OCI-LY1 (cell line): ENCODE data around the gene FGF5.

ENCODE experiments used
- H2AFZ ChIP-seq: fragments of 200-600 bp; sonication (generic), shearing (Covaris generic); 2 replicates; pipeline ENCODE4 v1.6.0; 2014; ENCODE audit warnings: antibody characterized with exemption, mild to moderate bottlenecking, low read length
- H3F3A ChIP-seq: fragments of 200-600 bp; sonication (generic), shearing (Covaris generic); 2 replicates; pipeline ENCODE4 v1.6.0; 2014; ENCODE audit warnings: mild to moderate bottlenecking, antibody characterized with exemption, low read length, moderate library complexity; ENCODE audit not compliant: insufficient read depth
- H3K27ac ChIP-seq: fragments of 200-600 bp; sonication (generic); 2 replicates; pipeline ENCODE4 v1.5.1; 2014; ENCODE audit warnings: low read length, mixed run types, mild to moderate bottlenecking, low read depth; ENCODE audit not compliant: poor library complexity, severe bottlenecking
- H3K27me3 ChIP-seq: fragments of 200-600 bp; sonication (generic); 2 replicates; pipeline ENCODE4 v1.6.0; 2014; ENCODE audit warnings: antibody characterized with exemption, mild to moderate bottlenecking, low read length, moderate library complexity; ENCODE audit not compliant: insufficient read depth
- H3K36me3 ChIP-seq: fragments of 200-600 bp; sonication (generic); 2 replicates; pipeline ENCODE4 v1.6.1; 2014; ENCODE audit warnings: mild to moderate bottlenecking, antibody characterized with exemption, low read length, moderate library complexity, mixed read lengths; ENCODE audit not compliant: insufficient read depth
- H3K4me1 ChIP-seq: fragments of 200-600 bp; sonication (generic); 2 replicates; pipeline ENCODE4 v1.5.1; 2014; ENCODE audit warnings: mild to moderate bottlenecking, low read length, moderate library complexity; ENCODE audit not compliant: insufficient read depth, severe bottlenecking
- H3K4me2 ChIP-seq: fragments of 200-600 bp; sonication (generic), shearing (Covaris generic); 2 replicates; pipeline ENCODE4 v1.6.1; 2014; ENCODE audit warnings: low read length
- H3K4me3 ChIP-seq: fragments of 200-600 bp; sonication (generic); 2 replicates; pipeline ENCODE4 v1.5.1; 2014; ENCODE audit warnings: low read length, low read depth, mild to moderate bottlenecking, mixed read lengths; ENCODE audit not compliant: poor library complexity, severe bottlenecking
- H3K79me2 ChIP-seq: fragments of 200-600 bp; shearing (Covaris generic); 2 replicates; pipeline ENCODE4 v1.6.1; 2016; ENCODE audit warnings: mixed run types, low read length, mixed read lengths; ENCODE audit not compliant: insufficient read depth
- H3K9ac ChIP-seq: fragments of 200-600 bp; sonication (generic), shearing (Covaris generic); 2 replicates; pipeline ENCODE4 v1.6.1; 2014; ENCODE audit warnings: mild to moderate bottlenecking, low read length, mixed read lengths
- H3K9me2 ChIP-seq: fragments of 200-600 bp; sonication (generic), shearing (Covaris generic); 2 replicates; pipeline ENCODE4 v1.6.1; 2014; ENCODE audit warnings: low read depth, mild to moderate bottlenecking, low read length, mixed read lengths
- H3K9me3 ChIP-seq: fragments of 200-600 bp; shearing (Covaris generic); 2 replicates; pipeline ENCODE4 v1.6.1; 2014; ENCODE audit warnings: low read length, mixed read lengths
- H4K20me1 ChIP-seq: fragments of 200-600 bp; sonication (generic), shearing (Covaris generic); 2 replicates; pipeline ENCODE4 v1.6.0; 2016; ENCODE audit warnings: mild to moderate bottlenecking, low read length; ENCODE audit not compliant: insufficient read depth
- CTCF ChIP-seq: fragments of 200-600 bp; sonication (generic), shearing (Covaris generic); IDR thresholded peaks from 2 replicates; pipeline ENCODE4 v1.5.1; 2017; ENCODE audit warnings: mild to moderate bottlenecking, antibody characterized with exemption, low read length, moderate library complexity, mixed read lengths
- EZH2 ChIP-seq: fragments of 200-600 bp; sonication (generic), shearing (Covaris generic); IDR thresholded peaks from 2 replicates; pipeline ENCODE4 v1.8.0; 2017; ENCODE audit warnings: borderline replicate concordance, mixed run types, mild to moderate bottlenecking, antibody characterized with exemption, low read length, moderate library complexity, mixed read lengths

The FGF5 gene

GRCh38 chr4:80307183-80307735 lies 40.8 kb downstream of the FGF5 start:
- Histone ChIP-seq H3K4me2 (no peak overlapping the region), H3K4me3 (no peak overlapping the region), H3K36me3 (no peaks in the 10 kb centered on the region), H3K27me3 (peaks cover 7% of the 10 kb centered on the region; the same call in 1 of the 2 replicates), H3K9me3 (no peaks in the 10 kb centered on the region), H3K9me2 (no peaks in the 10 kb centered on the region; the same call in 1 of the 2 replicates), H4K20me1 (no peaks in the 10 kb centered on the region), H3K9ac (no peak overlapping the region), H3K79me2 (no peaks in the 10 kb centered on the region), H2AFZ (no peak overlapping the region), H3F3A (no peaks in the 10 kb centered on the region), H3K27ac (no peak overlapping the region), H3K4me1 (no peaks in the 10 kb centered on the region)
- no peak for TF ChIP-seq CTCF
- TF ChIP-seq EZH2 = no peak

DNA sequence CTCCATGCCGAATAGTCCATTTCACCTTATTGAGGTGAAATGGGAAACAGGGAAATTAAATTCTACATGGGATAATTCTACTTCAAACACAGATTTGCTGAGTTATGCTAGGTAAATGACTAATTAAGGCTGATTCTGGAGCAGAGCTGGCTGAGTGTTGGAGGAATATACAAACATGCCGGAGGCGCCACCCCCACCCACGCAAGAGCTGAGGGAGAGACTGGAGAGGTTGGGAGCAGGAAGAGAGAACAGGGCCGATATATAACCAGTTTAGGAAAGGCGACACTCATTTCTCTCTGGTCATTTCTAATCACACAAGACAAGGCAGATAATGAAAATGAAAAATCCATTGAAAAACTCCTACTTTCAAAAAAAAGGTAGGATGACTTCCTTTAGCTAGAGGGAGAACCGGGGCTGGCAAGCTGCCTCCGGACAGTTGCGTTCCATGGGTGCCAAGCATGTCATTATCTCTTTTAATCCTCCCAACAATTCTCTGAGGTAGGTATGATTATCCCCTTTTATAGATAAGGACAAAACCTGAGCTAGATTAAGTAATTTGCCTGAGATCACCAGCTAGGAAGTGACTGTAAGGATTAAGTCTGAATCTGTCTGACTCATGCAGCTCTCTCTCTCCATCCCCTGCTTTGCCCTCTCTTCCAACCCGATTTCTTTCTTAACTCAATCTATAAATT lies 41.5 kb downstream of the FGF5 start:
- H4K20me1 ChIP-seq = no peaks in the 10 kb centered on the region
- H3K4me3 ChIP-seq = no peak overlapping the region
- no peak overlapping the region for H2AFZ ChIP-seq
- no peak overlapping the region for H3K9ac ChIP-seq
- no peaks in the 10 kb centered on the region; the same call in 1 of the 2 replicates for H3K9me2 ChIP-seq
- TF ChIP-seq EZH2 = no peak
- TF ChIP-seq CTCF = no peak
- peaks cover 7% of the 10 kb centered on the region; the same call in 1 of the 2 replicates for H3K27me3 ChIP-seq
- no peaks in the 10 kb centered on the region for H3K79me2 ChIP-seq
- no peaks in the 10 kb centered on the region for H3K9me3 ChIP-seq
- no peak overlapping the region for H3K27ac ChIP-seq
- no peaks in the 10 kb centered on the region for H3K36me3 ChIP-seq
- no peak overlapping the region for H3K4me2 ChIP-seq
- H3K4me1 ChIP-seq = no peaks in the 10 kb centered on the region
- no peaks in the 10 kb centered on the region for H3F3A ChIP-seq

- Histone ChIP-seq H3K9me2 (no peaks in the 10 kb centered on the region; the same call in 1 of the 2 replicates), H3F3A (no peaks in the 10 kb centered on the region), H3K36me3 (no peaks in the 10 kb centered on the region), H3K27ac (no peak overlapping the region), H3K4me3 (no peak overlapping the region), H2AFZ (no peak overlapping the region), H3K79me2 (no peaks in the 10 kb centered on the region), H3K4me2 (no peak overlapping the region), H3K9ac (no peak overlapping the region), H4K20me1 (no peaks in the 10 kb centered on the region), H3K27me3 (peaks cover 7% of the 10 kb centered on the region; the same call in 1 of the 2 replicates), H3K9me3 (no peaks in the 10 kb centered on the region), H3K4me1 (no peaks in the 10 kb centered on the region)
- TF ChIP-seq EZH2 (no peak), CTCF (no peak)
Measured at GRCh38 chr4:80308466-80308822, 42.0 kb downstream of the FGF5 start.
